ENCODE measurements around the gene PAFAH1B1.

Gene PAFAH1B1

GRCh38 chr17:2681650-2682049 lies 88.2 kb downstream of the PAFAH1B1 start:
- H3K4me1 ChIP-seq (ENCODE audit: control insufficient read depth, insufficient read depth, low read length): no peaks in the 10 kb centered on the region
- peaks cover 54 to 76% of the 10 kb centered on the region in 2 experiments for H3K36me3 ChIP-seq (ENCODE audit: control insufficient read depth in 2 of 2, insufficient read depth in 1 of 2, low read length in 2 of 2)
- no peak overlapping the region for H3K4me3 ChIP-seq (ENCODE audit: low read depth, low read length)
- CTCF ChIA-PET: interaction anchor here (0.8 kb wide), 1 partner anchor 299 kb away, joined by 3 read pairs; no protein-coding TSS in a partner anchor
- no peaks in the 10 kb centered on the region for H3K9me3 ChIP-seq (ENCODE audit: control insufficient read depth, insufficient read depth, low read depth, low read length)
- TF ChIP-seq ZNF530 (tag by site-specific recombination; IDR thresholded peaks at IDR 0.05; ENCODE audit: low read depth) (no peak), ZNF518A (tag by site-specific recombination; conservative IDR thresholded peaks at IDR 0.05; ENCODE audit: low read depth) (no peak), ZSCAN23 (tag by site-specific recombination; IDR thresholded peaks at IDR 0.05) (no peak), ZNF521 (tag by site-specific recombination; IDR thresholded peaks at IDR 0.05) (no peak), ZNF548 (tag by site-specific recombination; IDR thresholded peaks at IDR 0.05) (no peak), ZBTB8A (tag by site-specific recombination; IDR thresholded peaks at IDR 0.05) (no peak), ZNF501 (tag by site-specific recombination; IDR thresholded peaks at IDR 0.05) (no peak), AEBP2 (tag by site-specific recombination; IDR thresholded peaks at IDR 0.05; ENCODE audit: borderline replicate concordance) (no peak), CTCF (tag by site-specific recombination; IDR thresholded peaks at IDR 0.05) (no peak), ZNF280C (tag by site-specific recombination; IDR thresholded peaks at IDR 0.05) (no peak), ZBTB26 (tag by site-specific recombination; optimal IDR thresholded peaks at IDR 0.05) (no peak), BCL11A (tag by site-specific recombination; IDR thresholded peaks at IDR 0.05; ENCODE audit: low read depth) (no peak), ZNF184 (tag by site-specific recombination; IDR thresholded peaks at IDR 0.05) (no peak), ZNF211 (tag by site-specific recombination; IDR thresholded peaks at IDR 0.05; ENCODE audit: low read depth) (no peak), ZNF366 (tag by site-specific recombination; conservative IDR thresholded peaks at IDR 0.05) (no peak), KLF7 (tag by site-specific recombination; IDR thresholded peaks at IDR 0.05; ENCODE audit: borderline replicate concordance) (no peak), ZNF747 (tag by site-specific recombination; IDR thresholded peaks at IDR 0.05) (no peak)
- POLR2A ChIA-PET: no interaction called here
- no peak overlapping the region for H3K27ac ChIP-seq (ENCODE audit: extremely low read depth, low read depth, low read length)

Measured in HEK293 (cell line).